Gastrocnemius medialis (tissue), 4 donors: ENCODE measurements around the gene GLT6D1.

Experiments used
- CTCF ChIP-seq, 5 experiments: fragments of 450-650 bp in 3 of 5; fragments of 200-600 bp in 2 of 5; sonication (generic) in 2 of 5; IDR thresholded peaks in 4 of 5; conservative IDR thresholded peaks in 1 of 5; 1 replicate in 4 of 5; 2 replicates in 1 of 5; pipeline ENCODE4 v1.5.1; 2016 to 2019; ENCODE audit warnings: antibody characterized with exemption in 5 of 5, mild to moderate bottlenecking in 3 of 5, moderate library complexity in 3 of 5
- POLR2A ChIP-seq, 2 donors: fragments of 450-650 bp; IDR thresholded peaks; one replicate each; pipeline ENCODE4 v1.6.1; 2017; ENCODE audit warnings: antibody characterized with exemption in 2 of 2, mild to moderate bottlenecking in 2 of 2, moderate library complexity in 2 of 2

DNA sequence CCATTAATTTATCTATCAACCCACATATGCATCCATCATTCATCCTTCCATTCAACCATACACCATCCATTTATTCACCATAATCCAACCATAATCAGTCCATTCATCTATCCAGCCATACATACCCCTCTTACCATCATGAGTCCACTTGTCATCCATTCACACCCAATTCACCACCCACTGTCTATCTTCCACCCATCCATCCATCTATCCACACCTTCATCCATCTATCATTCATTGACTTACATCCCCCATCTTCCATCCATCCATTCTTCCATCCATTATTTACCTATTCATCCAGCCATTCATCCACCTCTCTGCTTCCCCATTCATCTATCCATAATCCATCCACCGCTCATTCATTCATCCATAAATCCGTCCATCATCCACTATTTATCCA lies 60.0 kb downstream of the GLT6D1 start:
- TF ChIP-seq CTCF (IDR thresholded peaks at IDR 0.05 in 4 of 5, conservative IDR thresholded peaks at IDR 0.05 in 1 of 5) = no peak
- TF ChIP-seq POLR2A (IDR thresholded peaks at IDR 0.05) = no peak
